H1 (cell line): ENCODE data around the gene TEAD3. TPM values are rescaled to one million over a fixed set of nuclear protein-coding genes. Genes with fewer than 3 reads are reported as not detected.

ENCODE experiments used
- ATF2 ChIP-seq: IDR thresholded peaks from 2 replicates; pipeline ENCODE4 v1.6.1; 2012; ENCODE audit warnings: low read length, inconsistent platforms
- CEBPB ChIP-seq: IDR thresholded peaks from 2 replicates; pipeline ENCODE4 v1.6.1; 2012; ENCODE audit warnings: low read depth, low read length
- CHD7 ChIP-seq: fragments of 300-600 bp; sonication (generic); IDR thresholded peaks from 2 replicates; pipeline ENCODE4 v1.7.1; 2012; ENCODE audit warnings: low read length, moderate library complexity, mild to moderate bottlenecking, inconsistent platforms; ENCODE audit not compliant: insufficient replicate concordance
- KDM4A ChIP-seq: IDR thresholded peaks from one replicate; pipeline ENCODE4 v1.7.1; 2012; ENCODE audit warnings: low read depth, mild to moderate bottlenecking, moderate library complexity, low read length, inconsistent platforms; ENCODE audit not compliant: severe bottlenecking
- NRF1 ChIP-seq: IDR thresholded peaks from 2 replicates; pipeline ENCODE4 v1.6.1; 2011; ENCODE audit warnings: mild to moderate bottlenecking, low read depth, low read length, improper control_type of control experiment
- RNF2 ChIP-seq: fragments of 200-900, 300-1000 bp; sonication (generic); IDR thresholded peaks from 2 replicates; pipeline ENCODE4 v1.7.1; 2016; ENCODE audit warnings: borderline replicate concordance, low read depth, mild to moderate bottlenecking, antibody characterized with exemption, low read length; ENCODE audit not compliant: poor library complexity, severe bottlenecking; ENCODE audit errors: missing control alignments
- SIX5 ChIP-seq: IDR thresholded peaks from 2 replicates; pipeline ENCODE4 v1.6.1; 2011; ENCODE audit warnings: mild to moderate bottlenecking, low read depth, low read length
- SP1 ChIP-seq: IDR thresholded peaks from 2 replicates; pipeline ENCODE4 v1.6.1; 2011; ENCODE audit warnings: low read depth, low read length
- polyA plus RNA-seq, 7 experiments: library from polyadenylated mRNA; depleted of rRNA in 3 of 7; stranded (reverse) in 5 of 7; unstranded in 2 of 7; fragments of >200 nt in 5 of 7; fragments of 200-250 nt in 2 of 7; gene quantifications; 1 replicate in 5 of 7; 2 replicates in 1 of 7; 4 replicates in 1 of 7; pipeline versions ENCODE4 v1.2.1 to v1.2.3, GENCODE V29; 2011 to 2013; ENCODE audit warnings: missing spikeins in 2 of 7, mixed read lengths in 2 of 7
- total RNA-seq: library from RNA; stranded (reverse); fragmentation: NEBNext Ultra II Directional; extraction: Animal tissue kit (Norgen Biotek cat#: 25700); gene quantifications from 2 replicates; pipeline ENCODE4 v1.2.1, GENCODE V29; 2021

TEAD3 gene
- total and polyA plus RNA-seq, 2 of the 8 experiments (the other 6 are each of a cell fraction or from before 2014, with no cell fraction given) = 20.1 to 28.7 TPM

- no peak for TF ChIP-seq CHD7
- no peak for TF ChIP-seq RNF2
- TF ChIP-seq NRF1 = peak; percentile 60
- no peak for TF ChIP-seq CEBPB
- TF ChIP-seq SIX5 = no peak
- peak; percentile 85 for TF ChIP-seq ATF2
- TF ChIP-seq SP1 = peak; percentile 22; the same call in 1 of the 2 replicates
- TF ChIP-seq KDM4A = peak; percentile 98
Observed at GRCh38 chr6:35468181-35468979, 28.5 kb downstream of the TEAD3 start, which contains the start of gene RPL10A (continued).
